H9 (cell line): ENCODE results near the gene YES1. TPM values are rescaled to one million over a fixed set of nuclear protein-coding genes. Genes with fewer than 3 reads are reported as not detected.

Experiments used
- DNase-seq: peaks from one replicate; pipeline ENCODE4 v3.0.0-alpha.2; 2017
- H2AFZ ChIP-seq: one replicate; pipeline ENCODE4 v1.6.1; 2013; ENCODE audit warnings: mild to moderate bottlenecking, low read length, control low read depth, moderate library complexity
- H2AK5ac ChIP-seq: 2 replicates; pipeline ENCODE4 v1.6.1; 2013; ENCODE audit warnings: low read length, control low read depth, mixed read lengths; ENCODE audit not compliant: insufficient read length
- H2BK120ac ChIP-seq: one replicate; pipeline ENCODE4 v1.6.1; 2013; ENCODE audit warnings: low read depth, mild to moderate bottlenecking, low read length, control low read depth, inconsistent platforms; ENCODE audit not compliant: poor library complexity, severe bottlenecking
- H2BK12ac ChIP-seq: 2 replicates; pipeline ENCODE4 v1.6.1; 2013; ENCODE audit warnings: low read length, control low read depth, mixed read lengths, low read depth; ENCODE audit not compliant: insufficient read length
- H2BK15ac ChIP-seq: 2 replicates; pipeline ENCODE4 v1.6.1; 2013; ENCODE audit warnings: low read depth, low read length, control low read depth
- H2BK20ac ChIP-seq: one replicate; pipeline ENCODE4 v1.6.1; 2013; ENCODE audit warnings: low read depth, mild to moderate bottlenecking, low read length, control low read depth, inconsistent platforms; ENCODE audit not compliant: poor library complexity, severe bottlenecking
- H2BK5ac ChIP-seq: 2 replicates; pipeline ENCODE4 v1.6.1; 2013; ENCODE audit warnings: low read length, control low read depth, mixed read lengths; ENCODE audit not compliant: insufficient read length
- H3K14ac ChIP-seq: 2 replicates; pipeline ENCODE4 v1.6.1; 2013; ENCODE audit warnings: low read length, control low read depth; ENCODE audit not compliant: insufficient read depth
- H3K18ac ChIP-seq: 2 replicates; pipeline ENCODE4 v1.6.1; 2013; ENCODE audit warnings: low read depth, mild to moderate bottlenecking, mixed read lengths, low read length, control low read depth; ENCODE audit not compliant: insufficient read length
- H3K23ac ChIP-seq: 2 replicates; pipeline ENCODE4 v1.6.1; 2013; ENCODE audit warnings: low read length, control low read depth, mixed read lengths, low read depth; ENCODE audit not compliant: insufficient read length
- H3K23me2 ChIP-seq: 2 replicates; pipeline ENCODE4 v1.6.1; 2013; ENCODE audit warnings: low read depth, mild to moderate bottlenecking, mixed read lengths, low read length, control low read depth; ENCODE audit not compliant: insufficient read length, poor library complexity, severe bottlenecking
- H3K27ac ChIP-seq: 2 replicates; pipeline ENCODE4 v1.5.1; 2013; ENCODE audit warnings: low read length, control low read depth, mixed read lengths, low read depth; ENCODE audit not compliant: insufficient read length
- H3K27me3 ChIP-seq: 2 replicates; pipeline ENCODE4 v1.6.1; 2013; ENCODE audit warnings: low read length, control low read depth, inconsistent platforms; ENCODE audit not compliant: insufficient read depth
- H3K4ac ChIP-seq: 2 replicates; pipeline ENCODE4 v1.6.1; 2013; ENCODE audit warnings: low read depth, mild to moderate bottlenecking, control low read depth, inconsistent platforms, low read length, moderate library complexity
- H3K4me1 ChIP-seq: 2 replicates; pipeline ENCODE4 v1.6.1; 2013; ENCODE audit warnings: low read length, control low read depth, inconsistent platforms; ENCODE audit not compliant: insufficient read depth
- H3K4me2 ChIP-seq: 2 replicates; pipeline ENCODE4 v1.6.1; 2013; ENCODE audit warnings: low read length, control low read depth, mixed read lengths; ENCODE audit not compliant: insufficient read length, insufficient read depth
- H3K56ac ChIP-seq: 2 replicates; pipeline ENCODE4 v1.6.1; 2013; ENCODE audit warnings: low read depth, mild to moderate bottlenecking, mixed read lengths, low read length, control low read depth; ENCODE audit not compliant: insufficient read length
- H3K79me1 ChIP-seq: 2 replicates; pipeline ENCODE4 v1.6.1; 2013; ENCODE audit warnings: low read depth, mild to moderate bottlenecking, moderate library complexity, low read length, control low read depth, inconsistent platforms; ENCODE audit not compliant: insufficient read depth, poor library complexity, severe bottlenecking
- H3K79me2 ChIP-seq: 2 replicates; pipeline ENCODE4 v1.6.1; 2013; ENCODE audit warnings: low read length, control low read depth, inconsistent platforms; ENCODE audit not compliant: insufficient read depth
- H3K9ac ChIP-seq: 2 replicates; pipeline ENCODE4 v1.6.1; 2013; ENCODE audit warnings: low read length, control low read depth, mixed read lengths; ENCODE audit not compliant: insufficient read length; ENCODE audit errors: extremely low read depth
- H3K9me3 ChIP-seq: one replicate; pipeline ENCODE4 v1.6.1; 2013; ENCODE audit warnings: low read depth, low read length, inconsistent platforms; ENCODE audit not compliant: control insufficient read depth
- H3T11ph ChIP-seq: one replicate; pipeline ENCODE4 v1.6.1; 2013; ENCODE audit warnings: mild to moderate bottlenecking, low read length, control low read depth, inconsistent platforms
- H4K20me1 ChIP-seq: one replicate; pipeline ENCODE4 v1.6.1; 2013; ENCODE audit not compliant: control insufficient read depth, insufficient read length, insufficient read depth
- H4K5ac ChIP-seq: 2 replicates; pipeline ENCODE4 v1.6.1; 2013; ENCODE audit warnings: low read depth, mild to moderate bottlenecking, mixed read lengths, low read length, control low read depth; ENCODE audit not compliant: insufficient read length
- H4K8ac ChIP-seq: replicated peaks from 2 replicates; pipeline ENCODE4 v1.6.1; 2013; ENCODE audit warnings: low read length, control low read depth, mixed read lengths, low read depth; ENCODE audit not compliant: insufficient read length
- H4K91ac ChIP-seq: 2 replicates; pipeline ENCODE4 v1.6.1; 2013; ENCODE audit warnings: low read depth, mild to moderate bottlenecking, moderate library complexity, mixed read lengths, low read length, control low read depth; ENCODE audit not compliant: insufficient read length
- H3K27ac Mint-ChIP-seq, 3 experiments: 2 replicates in 2 of 3; 3 replicates in 1 of 3; pipeline ENCODE4 v1.8.0; 2020 to 2021; ENCODE audit warnings: mixed read lengths in 3 of 3, mild to moderate bottlenecking in 1 of 3, moderate library complexity in 1 of 3
- H3K27me3 Mint-ChIP-seq: 2 replicates; pipeline ENCODE4 v1.8.0; 2021; ENCODE audit warnings: low read depth, mild to moderate bottlenecking, moderate library complexity, mixed read lengths
- H3K36me3 Mint-ChIP-seq, 3 experiments: 2 replicates in 2 of 3; 3 replicates in 1 of 3; pipeline ENCODE4 v1.8.0; 2020 to 2021; ENCODE audit warnings: low read depth in 3 of 3, mixed read lengths in 3 of 3; ENCODE audit not compliant: insufficient read depth in 1 of 3
- H3K4me1 Mint-ChIP-seq, 2 experiments: 2 replicates each; pipeline ENCODE4 v1.8.0; 2020; ENCODE audit warnings: mixed read lengths in 2 of 2
- H3K4me3 Mint-ChIP-seq, 2 experiments: 2 replicates in 1 of 2; 3 replicates in 1 of 2; pipeline ENCODE4 v1.8.0; 2020 to 2021; ENCODE audit warnings: mild to moderate bottlenecking in 2 of 2, mixed read lengths in 2 of 2, moderate library complexity in 1 of 2
- H3K9me3 Mint-ChIP-seq, 2 experiments: 2 replicates in 1 of 2; 3 replicates in 1 of 2; pipeline ENCODE4 v1.8.0; 2020; ENCODE audit warnings: mild to moderate bottlenecking in 2 of 2, mixed read lengths in 2 of 2, moderate library complexity in 1 of 2
- CTCF ChIP-seq: fragments of 200-600 bp; sonication (generic); conservative IDR thresholded peaks from 3 replicates; pipeline ENCODE4 v1.8.0; 2021; ENCODE audit warnings: antibody characterized with exemption, mild to moderate bottlenecking
- WGBS: extraction: QIAGEN DNeasy Blood & Tissue Kit; methylation state at CpG from one replicate; pipeline ENCODE4 v1.1.7; 2013; ENCODE audit warnings: missing lambda C conversion rate, low lambda C conversion rate, mixed read lengths; ENCODE audit not compliant: insufficient read length; ENCODE audit errors: extremely low coverage; 5-methylcytosine and 5-hydroxymethylcytosine counted together
- total RNA-seq: library from RNA; stranded (reverse); gene quantifications from 2 replicates; pipeline ENCODE4 v1.2.1, GENCODE V29; 2021

Gene YES1
- total RNA-seq, 1 experiment from 2014 or later, result 86.9 TPM

GRCh38 chr18:805008-805754, 6.9 kb downstream of the YES1 start:
- WGBS, result no CpG with 5 or more reads among the region's 5 CpGs
- Histone ChIP-seq H2BK15ac (no peak overlapping the region), H3K27ac (no peak overlapping the region), H3K79me2 (peaks cover 46% of the 10 kb centered on the region; the same call in 1 of the 2 replicates), H3K56ac (no peak overlapping the region), H3K79me1 (peaks cover 3% of the 10 kb centered on the region), H2AFZ (no peak overlapping the region), H3K23ac (no peak overlapping the region), H3K4me1 (no peaks in the 10 kb centered on the region), H3K14ac (no peak overlapping the region), H3K27me3 (no peaks in the 10 kb centered on the region), H3K9ac (no peak overlapping the region), H2BK20ac (no peak overlapping the region), H4K91ac (no peak overlapping the region), H3T11ph (no peak overlapping the region), H3K9me3 (no peaks in the 10 kb centered on the region), H4K20me1 (no peaks in the 10 kb centered on the region), H3K23me2 (no peaks in the 10 kb centered on the region), H2BK5ac (no peak overlapping the region), H2BK120ac (no peak overlapping the region), H4K5ac (no peak overlapping the region), H4K8ac (no peak overlapping the region), H2AK5ac (no peak overlapping the region), H3K4ac (no peak overlapping the region), H3K4me2 (no peak overlapping the region), H2BK12ac (no peak overlapping the region), H3K18ac (no peak overlapping the region)
- Mint-ChIP-seq H3K27ac (peak overlapping the region in 1 of 3 experiments; percentile 40; a peak in 2 of 7 replicates), H3K4me3 (no peak overlapping the region), H3K36me3 (no peaks in the 10 kb centered on the region; a peak in 1 of 7 replicates), H3K4me1 (peaks cover 12 to 29% of the 10 kb centered on the region in 2 experiments), H3K27me3 (no peaks in the 10 kb centered on the region), H3K9me3 (no peaks in the 10 kb centered on the region)
- no peak for DNase-seq
- no peak for TF ChIP-seq CTCF
